HG03354 (cell line): ENCODE results near the gene SMYD4.

Experiments
- ATAC-seq: cut with Tn5 transposase; IDR thresholded peaks from one replicate; pipeline ENCODE4 v1.9.1; 2021; ENCODE audit warnings: mild to moderate bottlenecking; ENCODE audit not compliant: unreplicated experiment, poor library complexity, severe bottlenecking

SMYD4 gene

GRCh38 chr17:1737531-1738291 lies 92.0 kb downstream of the SMYD4 start:
- ATAC-seq, result no peak

- no peak for ATAC-seq
Measured at GRCh38 chr17:1736348-1737281, 93.1 kb downstream of the SMYD4 start.

- ATAC-seq, result no peak
Measured at GRCh38 chr17:1735834-1736347, 93.8 kb downstream of the SMYD4 start.

GRCh38 chr17:1735418-1735817 lies 94.3 kb downstream of the SMYD4 start:
- no peak for ATAC-seq

- no peak for ATAC-seq
Measured at GRCh38 chr17:1733759-1734158, 95.9 kb downstream of the SMYD4 start.

- no peak for ATAC-seq
Measured at GRCh38 chr17:1732833-1733321, 96.8 kb downstream of the SMYD4 start.

- ATAC-seq, result no peak
Measured at GRCh38 chr17:1732241-1732832, 97.4 kb downstream of the SMYD4 start.

- no peak for ATAC-seq
Measured at GRCh38 chr17:1731194-1731506, 98.6 kb downstream of the SMYD4 start.

GRCh38 chr17:1730326-1731193 lies 99.1 kb downstream of the SMYD4 start:
- ATAC-seq, result no peak

- no peak for ATAC-seq
Measured at GRCh38 chr17:1729966-1730325, 99.8 kb downstream of the SMYD4 start.
